D721Med (cell line): ENCODE measurements around the gene DDX54.

ENCODE experiments used
- DNase-seq: peaks from one replicate; pipeline ENCODE4 v3.0.0; 2011; ENCODE audit warnings: low spot score; ENCODE audit not compliant: insufficient read length
- FAIRE-seq: peaks from 2 replicates; lab custom pipeline; 2011; peaks lifted over from hg19 to GRCh38; lab: Jason Lieb, UNC
- CTCF ChIP-seq: IDR thresholded peaks from 2 replicates; pipeline ENCODE4 v1.5.1; 2012; ENCODE audit warnings: mild to moderate bottlenecking, control low read depth; ENCODE audit not compliant: insufficient read depth; ENCODE audit errors: missing control alignments

Gene DDX54

GRCh38 chr12:113133666-113134065 is 51.6 kb downstream of the DDX54 start:
- DNase-seq (no peak), FAIRE-seq (no peak)
- TF ChIP-seq CTCF, result no peak

DNA sequence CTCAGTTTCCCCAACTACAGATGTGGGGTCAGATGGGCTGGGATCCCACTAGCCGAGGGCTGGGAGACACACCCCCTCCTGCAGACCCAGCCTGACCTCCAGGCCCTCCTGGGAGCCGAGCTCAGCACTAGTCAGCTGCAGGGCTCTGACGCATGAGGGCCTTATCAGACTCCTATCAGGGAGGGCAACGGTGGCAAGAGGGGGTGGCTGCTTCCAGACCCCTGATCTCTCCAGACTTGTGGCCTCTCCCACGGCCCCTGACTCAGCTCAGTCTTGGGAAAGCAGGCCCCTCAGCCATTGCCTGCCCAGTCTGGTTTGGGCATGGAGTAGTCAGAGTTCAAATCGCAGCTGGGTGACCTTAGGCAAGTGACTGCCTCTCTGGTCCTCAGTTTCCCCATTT is 52.2 kb downstream of the DDX54 start:
- FAIRE-seq, result no peak
- TF ChIP-seq CTCF, result no peak
- no peak for DNase-seq

- TF ChIP-seq CTCF, result no peak
- FAIRE-seq, result no peak
- DNase-seq, result no peak
Measured at GRCh38 chr12:113131556-113131955, 53.7 kb downstream of the DDX54 start.

DNA sequence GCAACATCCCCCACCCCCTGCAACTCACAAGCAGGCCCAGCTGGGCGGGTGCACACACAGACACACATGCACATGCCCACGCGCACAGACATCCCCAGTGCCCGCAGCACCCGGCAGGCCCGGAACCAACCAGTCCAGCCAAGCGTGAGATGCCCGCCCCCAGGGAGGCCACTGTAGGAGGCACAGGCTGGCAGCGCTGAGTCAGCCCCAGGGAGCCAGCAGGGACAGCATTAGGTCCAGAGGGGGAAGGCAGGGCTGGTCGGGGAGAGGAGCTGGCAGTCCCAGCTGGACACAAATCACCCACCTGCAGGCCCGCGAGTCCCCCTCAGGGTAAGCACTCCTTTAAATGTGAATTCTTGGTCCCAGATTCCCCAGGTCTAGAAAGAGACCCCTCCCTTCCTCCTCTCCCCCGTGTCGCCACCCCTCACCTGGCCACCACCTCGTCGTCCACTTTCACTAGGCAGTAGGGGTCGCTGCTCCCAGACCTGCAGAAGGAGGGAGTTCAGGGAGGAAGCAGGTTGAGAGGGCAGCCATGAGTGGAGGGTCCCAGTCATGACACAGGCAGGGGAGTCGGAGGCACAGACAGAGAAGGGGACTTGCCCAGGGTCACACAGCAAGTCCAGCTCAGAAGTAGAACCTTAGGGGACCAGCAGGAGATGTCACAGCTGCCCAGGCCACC is 54.7 kb downstream of the DDX54 start:
- TF ChIP-seq CTCF, result peak; percentile 20
- FAIRE-seq, result no peak
- no peak for DNase-seq

DNA sequence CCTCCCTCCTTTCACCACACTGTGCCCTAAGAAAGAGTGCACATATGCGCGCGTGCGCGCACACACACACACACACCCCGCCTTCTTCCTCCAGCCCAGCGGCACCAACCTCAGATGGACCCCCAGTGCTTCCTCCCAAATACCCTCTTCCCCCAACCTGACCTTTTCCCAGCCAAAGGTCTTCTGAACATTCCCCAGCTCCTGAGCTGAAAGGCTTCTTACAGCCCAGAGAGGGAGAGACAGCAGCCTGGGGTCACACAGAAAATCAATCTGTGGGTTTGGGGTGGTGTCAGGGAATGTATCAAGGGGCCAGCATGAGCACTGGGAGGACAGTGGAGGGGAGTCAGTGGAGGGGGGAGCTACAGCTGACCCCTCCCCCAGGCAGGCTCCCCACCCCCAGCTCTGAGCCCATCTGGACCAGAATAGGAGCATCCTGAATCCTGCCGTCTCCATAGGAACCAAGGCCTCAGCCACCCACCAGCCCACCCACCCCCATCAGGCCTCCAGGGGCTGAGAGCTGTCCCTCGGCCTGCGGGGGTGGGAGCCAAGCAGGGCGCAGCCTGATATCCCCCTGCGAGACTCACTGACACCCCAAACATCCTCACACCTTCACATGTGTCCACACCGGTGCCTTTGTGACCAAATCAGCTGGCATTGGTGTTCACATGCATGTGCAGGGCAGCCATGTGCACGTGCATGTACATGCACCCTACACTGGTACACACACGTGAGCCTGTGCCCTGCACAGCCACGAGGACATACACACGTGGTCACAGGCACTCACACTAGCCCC is 55.4 kb downstream of the DDX54 start:
- DNase-seq (no peak), FAIRE-seq (no peak)
- no peak for TF ChIP-seq CTCF

DNA sequence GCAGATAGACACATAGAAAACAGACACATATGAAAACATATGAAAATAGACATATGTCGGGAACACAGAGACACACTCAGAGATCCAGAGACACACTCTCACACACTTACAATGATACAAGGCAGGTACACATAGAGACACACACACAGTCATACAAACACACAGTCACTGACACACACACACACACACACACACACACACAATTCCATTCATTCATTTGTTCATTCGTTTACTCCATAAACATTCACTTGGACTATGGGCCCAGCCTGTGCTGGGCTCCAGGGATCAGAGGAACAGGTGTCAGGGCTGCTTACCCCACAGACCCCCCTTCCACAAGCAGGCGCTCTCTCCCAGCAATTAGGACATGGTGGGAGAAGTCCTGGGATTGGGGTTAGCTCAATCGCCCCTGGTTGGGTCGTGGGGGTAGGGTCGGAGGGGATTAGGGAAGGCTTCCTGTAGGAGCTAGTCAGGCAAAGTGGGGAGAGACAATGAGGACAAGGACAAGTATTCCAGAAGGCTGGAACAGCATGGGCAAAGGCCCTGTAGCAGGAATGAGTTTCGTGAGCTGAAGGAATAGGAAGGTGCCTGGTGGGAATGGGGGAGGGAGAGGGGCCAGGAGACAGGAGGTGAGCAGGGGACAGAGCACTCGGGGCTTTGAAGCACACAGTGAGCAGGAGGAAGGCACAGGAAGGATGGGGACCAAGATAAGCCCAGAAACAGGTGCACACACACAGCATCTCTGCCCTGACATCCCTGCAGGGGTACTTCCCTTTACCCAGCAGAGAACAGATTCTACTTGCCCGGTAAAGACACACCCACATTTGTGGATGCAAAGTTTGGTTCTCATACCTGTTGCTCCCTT is 56.2 kb downstream of the DDX54 start:
- no peak for DNase-seq
- FAIRE-seq, result no peak
- TF ChIP-seq CTCF, result no peak
